IMR-90 (cell line): Measurements from ENCODE around the gene MICU1.

Experiments
- CTCF ChIP-seq: conservative IDR thresholded peaks from 2 replicates; pipeline ENCODE4 v1.5.1; 2012; ENCODE audit warnings: mild to moderate bottlenecking, low read depth, low read length, improper control_type of control experiment
- MAZ ChIP-seq: IDR thresholded peaks from 2 replicates; pipeline ENCODE4 v1.6.1; 2012; ENCODE audit warnings: low read depth, mild to moderate bottlenecking, low read length, improper control_type of control experiment, moderate library complexity, borderline replicate concordance
- POLR2A ChIP-seq: IDR thresholded peaks from 2 replicates; pipeline ENCODE4 v1.6.1; 2012; ENCODE audit warnings: mild to moderate bottlenecking, low read depth, low read length
- USF2 ChIP-seq: fragments of 150-350 bp; IDR thresholded peaks from 2 replicates; pipeline ENCODE4 v1.6.1; 2017; ENCODE audit warnings: mild to moderate bottlenecking, antibody characterized with exemption, low read length, low read depth

- TF ChIP-seq POLR2A (no peak), CTCF (no peak), MAZ (no peak), USF2 (no peak)
These were observed 4.3 kb upstream of the MICU1 start for GRCh38 chr10:72630144-72630543.
